Measurements from ENCODE around the gene UPP2.

Gene UPP2

GRCh38 chr2:158124896-158125295 is 23.2 kb downstream of the UPP2 start:
- no peak for TF ChIP-seq CTCF (IDR thresholded peaks at IDR 0.05; ENCODE audit: low read depth, low read length, missing control alignments)
- no peak for DNase-seq (ENCODE audit: low read depth)
- in situ Hi-C loops (cut with HindIII; ENCODE audit: low sequenced_read_pairs), result loop anchor here (5.0 kb wide), 1 partner anchor 52 kb away; no protein-coding TSS in a partner anchor
- H3K4me3 ChIP-seq (ENCODE audit: low read depth, low read length), result no peak overlapping the region

- in situ Hi-C loops (cut with HindIII; ENCODE audit: low sequenced_read_pairs), result no loop called here
- no peak for DNase-seq (ENCODE audit: low read depth)
- TF ChIP-seq CTCF (IDR thresholded peaks at IDR 0.05; ENCODE audit: low read depth, low read length, missing control alignments), result no peak
- no peak overlapping the region for H3K4me3 ChIP-seq (ENCODE audit: low read depth, low read length)
Measured at GRCh38 chr2:158125756-158126498, 24.3 kb downstream of the UPP2 start.

GRCh38 chr2:158127380-158127804 is 25.7 kb downstream of the UPP2 start:
- DNase-seq (ENCODE audit: low read depth), result no peak
- TF ChIP-seq CTCF (IDR thresholded peaks at IDR 0.05; ENCODE audit: low read depth, low read length, missing control alignments), result no peak
- in situ Hi-C loops (cut with HindIII; ENCODE audit: low sequenced_read_pairs), result no loop called here
- H3K4me3 ChIP-seq (ENCODE audit: low read depth, low read length), result no peak overlapping the region

GRCh38 chr2:158128168-158128973 is 26.7 kb downstream of the UPP2 start:
- DNase-seq (ENCODE audit: low read depth), result no peak
- no peak overlapping the region for H3K4me3 ChIP-seq (ENCODE audit: low read depth, low read length)
- TF ChIP-seq CTCF (IDR thresholded peaks at IDR 0.05; ENCODE audit: low read depth, low read length, missing control alignments), result no peak
- in situ Hi-C loops (cut with HindIII; ENCODE audit: low sequenced_read_pairs), result no loop called here

GRCh38 chr2:158129037-158129436 is 27.4 kb downstream of the UPP2 start:
- in situ Hi-C loops (cut with HindIII; ENCODE audit: low sequenced_read_pairs), result no loop called here
- TF ChIP-seq CTCF (IDR thresholded peaks at IDR 0.05; ENCODE audit: low read depth, low read length, missing control alignments), result no peak
- no peak for DNase-seq (ENCODE audit: low read depth)
- H3K4me3 ChIP-seq (ENCODE audit: low read depth, low read length), result no peak overlapping the region

- no peak overlapping the region for H3K4me3 ChIP-seq (ENCODE audit: low read depth, low read length)
- no peak for DNase-seq (ENCODE audit: low read depth)
- in situ Hi-C loops (cut with HindIII; ENCODE audit: low sequenced_read_pairs), result no loop called here
- TF ChIP-seq CTCF (IDR thresholded peaks at IDR 0.05; ENCODE audit: low read depth, low read length, missing control alignments), result no peak
Measured at GRCh38 chr2:158130832-158131473, 29.3 kb downstream of the UPP2 start.

Data from astrocyte of the cerebellum (primary cell).